ENCODE measurements around the gene GJB1.

GRCh38 chrX:71217298-71217697 is 5.7 kb upstream of the GJB1 start:
- TF ChIP-seq POLR2A (IDR thresholded peaks at IDR 0.05) (no peak), CTCF (IDR thresholded peaks at IDR 0.05) (no peak), POLR2AphosphoS5 (IDR thresholded peaks at IDR 0.05) (no peak)

All from breast epithelium (tissue), 3 donors.